ENCODE measurements around the gene MYOCOS. TPM values are rescaled to one million over a fixed set of nuclear protein-coding genes. Genes with fewer than 3 reads are reported as not detected.

MYOCOS gene
- total RNA-seq (2021) (not detected in 2 replicates), Bru-seq, nascent RNA (percentile 33 among the genes with signal in this experiment), BruChase-seq, experiment 1, labeled RNA remaining after a 2-hour chase (percentile 29 among the genes with signal in this experiment), BruChase-seq, experiment 2, labeled RNA remaining after a 6-hour chase (percentile 28 among the genes with signal in this experiment)
- long read RNA-seq: 0 reads

- intact Hi-C loops (cut with micrococcal nuclease; ENCODE audit: unreplicated experiment): no loop called here
- H3K27me3 ChIP-seq (ENCODE audit: insufficient read depth, low read depth): no peaks in the 10 kb centered on the region
- no peaks in the 10 kb centered on the region for H3K79me2 ChIP-seq (ENCODE audit: low read depth)
- no peaks in the 10 kb centered on the region for H3K9me2 ChIP-seq (ENCODE audit: insufficient read depth)
- no peak for DNase-seq
- no peaks in the 10 kb centered on the region for H4K20me1 ChIP-seq (ENCODE audit: insufficient read depth)
- ChIA-PET CTCF (no interaction called here), POLR2A (ENCODE audit: unreplicated experiment) (no interaction called here)
- no peaks in the 10 kb centered on the region for H3K4me1 ChIP-seq (replicated peaks; ENCODE audit: insufficient read depth)
- H3K9me3 ChIP-seq (ENCODE audit: insufficient read depth, low read depth): no peaks in the 10 kb centered on the region
- H3K36me3 ChIP-seq (ENCODE audit: low read depth): no peaks in the 10 kb centered on the region
- H2AFZ ChIP-seq: no peak within 1 kb of the TSS
- no peak within 1 kb of the TSS for H3K4me3 ChIP-seq
- BruUV-seq (replicated peaks): no TSS peak
- H3F3A ChIP-seq (ENCODE audit: insufficient read depth, low read depth): no peaks in the 10 kb centered on the region
- H3K4me2 ChIP-seq: no peak within 1 kb of the TSS
- H3K27ac ChIP-seq: no peak within 1 kb of the TSS
- TF ChIP-seq, protein P1, sequence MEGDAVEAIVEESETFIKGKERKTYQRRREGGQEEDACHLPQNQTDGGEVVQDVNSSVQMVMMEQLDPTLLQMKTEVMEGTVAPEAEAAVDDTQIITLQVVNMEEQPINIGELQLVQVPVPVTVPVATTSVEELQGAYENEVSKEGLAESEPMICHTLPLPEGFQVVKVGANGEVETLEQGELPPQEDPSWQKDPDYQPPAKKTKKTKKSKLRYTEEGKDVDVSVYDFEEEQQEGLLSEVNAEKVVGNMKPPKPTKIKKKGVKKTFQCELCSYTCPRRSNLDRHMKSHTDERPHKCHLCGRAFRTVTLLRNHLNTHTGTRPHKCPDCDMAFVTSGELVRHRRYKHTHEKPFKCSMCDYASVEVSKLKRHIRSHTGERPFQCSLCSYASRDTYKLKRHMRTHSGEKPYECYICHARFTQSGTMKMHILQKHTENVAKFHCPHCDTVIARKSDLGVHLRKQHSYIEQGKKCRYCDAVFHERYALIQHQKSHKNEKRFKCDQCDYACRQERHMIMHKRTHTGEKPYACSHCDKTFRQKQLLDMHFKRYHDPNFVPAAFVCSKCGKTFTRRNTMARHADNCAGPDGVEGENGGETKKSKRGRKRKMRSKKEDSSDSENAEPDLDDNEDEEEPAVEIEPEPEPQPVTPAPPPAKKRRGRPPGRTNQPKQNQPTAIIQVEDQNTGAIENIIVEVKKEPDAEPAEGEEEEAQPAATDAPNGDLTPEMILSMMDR (conservative IDR thresholded peaks at IDR 0.05): no peak
- no peak for TF ChIP-seq EZH2 (IDR thresholded peaks at IDR 0.05; ENCODE audit: low read depth)
Observed at GRCh38 chr1:171622152-171622462, at the start of gene MYOCOS. Gene MYOCOS (plus strand): TSS chr1:171622243. CDS start chr1:171623884, 1,641 bp downstream.

DNA sequence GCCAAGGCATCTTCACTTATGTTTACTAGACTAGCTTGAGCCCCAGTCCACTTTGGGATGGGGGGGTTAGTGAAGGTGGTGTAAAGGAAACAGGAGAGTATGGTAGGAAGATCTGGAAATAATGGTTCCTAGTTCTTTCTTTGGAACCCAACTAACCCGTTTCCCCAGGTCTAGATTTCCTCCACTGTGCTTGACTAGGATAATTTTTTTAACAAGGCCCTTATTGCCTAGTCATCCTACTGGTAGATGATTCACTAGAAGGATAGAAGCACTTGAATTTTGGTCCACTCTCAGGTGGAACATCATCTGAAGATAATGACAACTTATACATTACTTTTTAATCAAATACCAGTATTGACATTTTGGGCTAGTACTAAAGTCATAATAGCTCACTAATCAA, 45.9 kb upstream of the MYOCOS start:
- H3K79me2 ChIP-seq (ENCODE audit: low read depth): no peaks in the 10 kb centered on the region
- no peaks in the 10 kb centered on the region; the same call in 1 of the 2 replicates for H4K20me1 ChIP-seq (ENCODE audit: insufficient read depth)
- H3K4me2 ChIP-seq: no peak overlapping the region
- ChIA-PET CTCF (no interaction called here), POLR2A (ENCODE audit: unreplicated experiment) (no interaction called here)
- intact Hi-C loops (cut with micrococcal nuclease; ENCODE audit: unreplicated experiment): no loop called here
- H3K9me3 ChIP-seq (ENCODE audit: insufficient read depth, low read depth): no peaks in the 10 kb centered on the region
- no peak overlapping the region for H3K4me3 ChIP-seq
- H3K9me2 ChIP-seq (ENCODE audit: insufficient read depth): no peaks in the 10 kb centered on the region
- no peak overlapping the region for H2AFZ ChIP-seq
- no peaks in the 10 kb centered on the region for H3K4me1 ChIP-seq (replicated peaks; ENCODE audit: insufficient read depth)
- peaks cover 47% of the 10 kb centered on the region for H3K36me3 ChIP-seq (ENCODE audit: low read depth)
- BruUV-seq (replicated peaks): no TSS peak
- no peaks in the 10 kb centered on the region for H3K27me3 ChIP-seq (ENCODE audit: insufficient read depth, low read depth)
- H3K27ac ChIP-seq: no peak overlapping the region; the same call in 1 of the 2 replicates
- TF ChIP-seq, protein P1 (conservative IDR thresholded peaks at IDR 0.05): no peak
- no peak for TF ChIP-seq EZH2 (IDR thresholded peaks at IDR 0.05; ENCODE audit: low read depth)
- H3F3A ChIP-seq (ENCODE audit: insufficient read depth, low read depth): no peaks in the 10 kb centered on the region
- DNase-seq: peak in 1 of 2 experiments; percentile 37

- H2AFZ ChIP-seq: no peak overlapping the region
- CTCF ChIA-PET: no interaction called here
- no peak overlapping the region for H3K27ac ChIP-seq
- no TSS peak for BruUV-seq (replicated peaks)
- H3K79me2 ChIP-seq (ENCODE audit: low read depth): no peaks in the 10 kb centered on the region
- H3K4me2 ChIP-seq: no peak overlapping the region
- H3K4me3 ChIP-seq: no peak overlapping the region
- intact Hi-C loops (cut with micrococcal nuclease; ENCODE audit: unreplicated experiment): loop anchor here (5.0 kb wide), 1 partner anchor 44 kb away; no protein-coding TSS in a partner anchor
- DNase-seq: no peak
- POLR2A ChIA-PET (ENCODE audit: unreplicated experiment): no interaction called here
- H3F3A ChIP-seq (ENCODE audit: insufficient read depth, low read depth): no peaks in the 10 kb centered on the region
- no peaks in the 10 kb centered on the region; the same call in 1 of the 2 replicates for H3K9me2 ChIP-seq (ENCODE audit: insufficient read depth)
- H3K36me3 ChIP-seq (ENCODE audit: low read depth): peaks cover 47% of the 10 kb centered on the region
- H3K27me3 ChIP-seq (ENCODE audit: insufficient read depth, low read depth): no peaks in the 10 kb centered on the region
- H3K4me1 ChIP-seq (replicated peaks; ENCODE audit: insufficient read depth): no peaks in the 10 kb centered on the region
- TF ChIP-seq, protein P1 (conservative IDR thresholded peaks at IDR 0.05): no peak
- no peak for TF ChIP-seq EZH2 (IDR thresholded peaks at IDR 0.05; ENCODE audit: low read depth)
- H4K20me1 ChIP-seq (ENCODE audit: insufficient read depth): peaks cover 3% of the 10 kb centered on the region
- H3K9me3 ChIP-seq (ENCODE audit: insufficient read depth, low read depth): no peaks in the 10 kb centered on the region
Observed at GRCh38 chr1:171581226-171581625, 40.8 kb upstream of the MYOCOS start.

Data from PC-9 (cell line).